DMS53 treated with DMSO at 0.1 percent for 48 hours (cell line): ENCODE measurements around the gene KRTAP5-5.
"Not testable (repeated sequence)": the region's sequence is repeated elsewhere in the genome, so short reads cannot be mapped to it uniquely, and the experiment has no call there.

Experiments
- DNase-seq: peaks from one replicate; lab custom pipeline; 2025; ENCODE audit not compliant: unreplicated experiment; lab: John Stamatoyannopoulos, UW

Gene KRTAP5-5

DNA sequence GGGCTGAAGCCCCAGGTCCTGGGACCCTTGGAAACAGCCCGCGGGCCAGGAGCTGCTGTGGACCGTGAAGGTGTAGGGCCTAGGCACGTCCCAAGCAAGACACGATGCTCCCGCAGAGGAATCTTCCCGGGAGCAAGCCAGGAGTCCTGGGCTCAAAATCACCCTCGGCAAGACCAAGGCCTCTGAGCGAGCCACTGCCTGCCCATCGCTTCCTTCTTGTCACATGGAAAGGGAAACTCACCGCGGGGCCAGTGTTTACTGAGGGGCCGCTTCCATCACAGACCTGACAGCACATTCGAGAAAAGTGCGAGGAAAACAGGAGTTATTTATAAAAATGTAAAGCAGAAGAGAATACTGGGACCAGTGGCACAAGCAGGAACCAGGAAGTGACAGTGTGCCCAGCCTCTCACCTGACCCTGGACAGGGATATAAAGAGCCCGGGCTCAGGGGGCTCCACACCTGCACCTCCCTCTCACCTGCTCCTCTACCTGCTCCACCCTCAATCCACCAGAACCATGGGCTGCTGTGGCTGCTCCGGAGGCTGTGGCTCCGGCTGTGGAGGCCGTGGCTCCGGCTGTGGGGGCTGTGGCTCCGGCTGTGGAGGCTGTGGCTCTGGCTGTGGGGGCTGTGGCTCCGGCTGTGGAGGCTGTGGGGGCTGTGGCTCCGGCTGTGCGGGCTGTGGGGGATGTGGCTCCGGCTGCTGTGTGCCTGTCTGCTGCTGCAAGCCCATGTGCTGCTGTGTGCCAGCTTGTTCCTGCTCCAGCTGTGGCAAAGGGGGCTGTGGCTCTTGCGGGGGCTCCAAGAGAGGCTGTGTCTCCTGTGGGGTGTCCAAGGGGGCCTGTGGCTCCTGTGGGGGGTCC lies at the start of gene KRTAP5-5:
Gene KRTAP5-5, plus strand, starts transcription at position 450 of the 860 bp plus-strand sequence. Its CDS starts 66 bp downstream, at position 516.
- DNase-seq = no peak

- no peak for DNase-seq
These were observed 47.6 kb upstream of the KRTAP5-5 start for GRCh38 chr11:1581976-1582375.

GRCh38 chr11:1582909-1583308 lies 46.7 kb upstream of the KRTAP5-5 start:
- not testable (repeated sequence) for DNase-seq

GRCh38 chr11:1584661-1585370 lies 44.8 kb upstream of the KRTAP5-5 start, which contains the start of gene KRTAP5-1:
TSS of gene KRTAP5-1 (minus strand) at chr11:1585283. CDS start at chr11:1585249, 34 bp downstream.
- DNase-seq = not testable (repeated sequence)

DNA sequence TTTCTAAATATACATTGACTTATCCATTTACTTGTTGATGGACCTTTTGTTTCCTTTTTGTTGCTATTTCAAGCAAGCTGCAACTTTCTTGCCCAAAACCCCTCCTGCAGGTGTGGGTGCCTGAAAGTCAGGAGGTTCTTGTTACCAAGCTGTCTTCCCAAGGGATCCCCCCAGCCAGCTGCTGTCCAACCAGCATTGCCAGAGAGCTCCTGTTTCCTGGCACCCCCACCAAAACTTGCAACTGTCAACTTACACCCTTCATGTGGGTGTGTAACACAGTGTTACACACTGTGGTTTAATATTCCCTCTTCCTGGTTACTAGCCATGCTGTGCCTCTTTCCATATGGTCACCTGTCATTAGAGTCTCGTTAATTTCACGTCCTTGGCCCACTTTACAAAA lies 42.9 kb upstream of the KRTAP5-5 start:
- no peak for DNase-seq

DNA sequence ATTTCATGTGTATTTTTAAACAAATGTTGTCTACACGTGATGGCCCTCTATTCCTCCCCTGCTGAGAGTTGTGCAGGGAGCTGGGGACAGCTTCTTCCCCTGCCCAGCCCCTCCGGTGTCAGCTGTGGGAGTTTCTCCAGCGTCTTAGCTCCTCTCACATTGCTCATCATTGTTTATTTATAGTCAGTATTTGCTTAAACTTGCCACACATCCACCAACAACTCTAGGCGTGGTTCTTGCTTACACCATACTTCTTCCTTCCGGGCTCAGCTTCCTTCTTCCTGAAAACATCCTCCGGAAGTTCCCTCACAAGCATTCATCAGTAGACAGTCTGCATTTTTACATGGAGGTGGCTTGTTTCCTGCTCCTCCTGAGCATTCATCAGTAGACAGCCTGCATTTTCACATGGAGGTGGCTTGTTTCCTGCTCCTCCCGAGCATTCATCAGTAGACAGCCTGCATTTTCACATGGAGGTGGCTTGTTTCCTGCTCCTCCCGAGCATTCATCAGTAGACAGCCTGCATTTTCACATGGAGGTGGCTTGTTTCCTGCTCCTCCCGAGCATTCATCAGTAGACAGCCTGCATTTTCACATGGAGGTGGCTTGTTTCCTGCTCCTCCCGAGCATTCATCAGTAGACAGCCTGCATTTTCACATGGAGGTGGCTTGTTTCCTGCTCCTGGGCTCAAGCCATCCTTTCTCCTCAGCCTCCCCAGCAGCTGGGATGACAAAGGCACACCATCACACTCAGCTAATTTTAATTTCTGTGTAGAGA lies 40.2 kb upstream of the KRTAP5-5 start:
- not testable (repeated sequence) for DNase-seq

DNA sequence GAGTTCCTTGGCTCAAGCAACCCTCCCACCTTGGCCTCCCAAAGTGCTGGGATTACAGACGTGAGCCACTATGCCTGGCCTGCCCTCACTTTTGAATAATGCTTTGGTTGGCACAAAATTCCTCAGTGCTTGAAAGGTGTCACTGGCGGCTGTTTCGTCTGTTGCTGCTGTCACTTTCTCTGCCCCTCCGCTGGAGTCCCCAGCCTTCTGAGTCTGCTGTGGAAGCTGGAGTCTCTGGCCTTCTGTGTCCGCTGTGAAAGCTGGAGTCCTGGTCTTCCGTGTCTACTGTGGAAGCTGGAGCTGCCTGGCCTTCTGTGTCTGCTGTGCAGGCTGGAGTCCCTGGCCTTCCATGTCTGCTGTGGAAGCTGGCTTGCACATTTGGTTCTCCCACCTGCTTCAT lies 39.6 kb upstream of the KRTAP5-5 start:
- no peak for DNase-seq

GRCh38 chr11:1592628-1593027 lies 36.9 kb upstream of the KRTAP5-5 start:
- no peak for DNase-seq

DNA sequence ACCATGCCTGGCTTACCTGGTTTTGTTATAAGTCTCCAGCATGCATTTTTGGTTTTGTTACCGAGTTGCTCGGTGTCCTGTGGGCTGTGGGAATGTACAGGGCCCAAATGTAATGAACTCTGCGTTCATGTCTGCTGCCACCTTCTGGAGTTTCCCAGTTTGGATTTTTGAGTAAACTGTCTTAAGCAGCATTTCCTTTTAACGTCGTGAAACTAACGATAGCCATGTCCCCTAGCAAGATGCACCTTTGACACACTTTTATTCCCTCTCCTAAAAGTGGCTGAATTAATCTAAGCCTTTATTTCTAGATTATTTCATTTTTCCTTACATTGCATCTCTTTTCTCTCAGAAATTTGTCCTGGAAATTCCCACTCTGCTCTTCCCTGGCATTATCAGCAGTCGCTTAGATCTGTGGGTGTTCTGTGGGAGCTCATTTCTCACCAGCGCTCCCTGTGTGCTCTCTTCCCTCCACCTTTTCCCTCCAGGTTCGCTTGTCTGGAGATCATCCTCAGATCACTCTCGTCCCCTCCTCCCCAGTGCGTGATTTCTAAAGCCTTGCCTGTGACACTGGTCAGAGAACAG lies 33.5 kb upstream of the KRTAP5-5 start:
- DNase-seq = not testable (repeated sequence)

- DNase-seq = not testable (repeated sequence)
These were observed 32.9 kb upstream of the KRTAP5-5 start for GRCh38 chr11:1596576-1597121.

GRCh38 chr11:1597331-1597993 lies 32.1 kb upstream of the KRTAP5-5 start:
- no peak for DNase-seq

- DNase-seq = no peak
These were observed 31.6 kb upstream of the KRTAP5-5 start, which contains the start of gene KRTAP5-2 for GRCh38 chr11:1597994-1598380. TSS of gene KRTAP5-2 (minus strand) at chr11:1598294. CDS start at chr11:1598250, 44 bp downstream.

- not testable (repeated sequence) for DNase-seq
These were observed 31.2 kb upstream of the KRTAP5-5 start for GRCh38 chr11:1598406-1598805.

GRCh38 chr11:1598816-1599215 lies 30.8 kb upstream of the KRTAP5-5 start:
- DNase-seq = no peak

DNA sequence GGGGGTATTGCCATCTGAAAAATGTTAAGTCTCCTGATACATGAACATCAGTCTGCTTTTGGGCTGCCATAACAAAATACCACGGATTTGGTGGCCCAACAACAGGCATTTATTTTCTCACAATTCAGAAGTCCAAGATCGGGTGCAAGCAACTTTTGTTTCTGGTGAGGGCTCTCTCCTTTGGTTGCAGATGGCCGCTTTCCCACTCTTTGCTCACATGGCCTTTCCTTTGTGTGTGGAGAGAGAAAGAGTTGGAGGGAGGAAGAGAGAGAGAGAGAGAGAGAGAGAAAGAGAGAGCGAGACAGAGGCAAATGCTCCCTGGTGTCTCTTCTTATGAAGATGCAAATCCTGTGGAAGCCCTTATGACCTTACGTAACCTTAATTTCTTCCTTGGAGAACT lies 28.9 kb upstream of the KRTAP5-5 start:
- no peak for DNase-seq

DNA sequence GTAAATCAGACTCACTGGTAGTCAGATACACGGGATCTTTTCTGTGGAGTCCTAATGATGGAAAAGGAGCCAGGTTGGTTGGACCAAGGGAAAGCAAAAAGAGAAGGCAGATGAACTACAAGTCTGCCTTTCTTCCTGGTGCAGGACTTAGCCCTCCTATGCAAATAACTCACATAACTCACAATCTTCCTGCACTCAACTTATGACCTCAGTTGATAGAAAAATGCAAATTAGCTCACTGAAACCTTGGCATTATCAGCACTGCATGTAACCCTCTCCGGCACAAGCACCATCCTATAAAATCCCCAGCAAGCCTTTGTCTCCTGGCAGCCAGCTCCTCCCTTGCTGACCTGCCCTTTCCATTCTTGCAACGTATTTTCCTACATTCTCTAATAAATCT lies 27.9 kb upstream of the KRTAP5-5 start:
- not testable (repeated sequence) for DNase-seq

- DNase-seq = no peak
These were observed 25.9 kb upstream of the KRTAP5-5 start for GRCh38 chr11:1603629-1604028.

DNA sequence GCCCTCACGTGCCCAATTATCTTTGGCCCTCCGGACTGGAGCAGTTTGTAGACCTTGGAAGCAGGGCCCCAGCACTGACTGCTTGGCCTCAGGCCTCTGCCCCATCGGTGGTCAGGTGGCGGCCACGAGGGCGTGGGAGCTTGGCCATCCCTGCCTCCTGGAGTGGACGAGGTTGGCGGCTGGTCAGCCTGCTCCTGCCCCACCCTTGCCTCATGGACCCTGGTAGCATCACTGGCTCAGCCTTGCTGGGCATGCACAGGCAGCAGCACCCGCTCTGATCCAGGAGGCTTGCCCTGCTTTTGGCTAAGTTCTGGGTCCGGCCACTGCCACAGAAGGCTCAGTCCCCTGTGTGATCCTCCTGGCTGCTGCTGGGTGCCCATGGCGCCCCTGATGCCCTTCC lies 25.4 kb upstream of the KRTAP5-5 start:
- DNase-seq = no peak

GRCh38 chr11:1604711-1605110 lies 24.9 kb upstream of the KRTAP5-5 start:
- DNase-seq = no peak

- DNase-seq = not testable (repeated sequence)
These were observed 23.7 kb upstream of the KRTAP5-5 start for GRCh38 chr11:1605923-1606322.
